ENCODE measurements around the gene SPOCK1. TPM values are rescaled to one million over a fixed set of nuclear protein-coding genes. Genes with fewer than 3 reads are reported as not detected.

The SPOCK1 gene
- total and polyA plus RNA-seq, 2 of the 4 experiments (the other 2 are of a cell fraction) = 5.0 to 20.3 TPM

DNA sequence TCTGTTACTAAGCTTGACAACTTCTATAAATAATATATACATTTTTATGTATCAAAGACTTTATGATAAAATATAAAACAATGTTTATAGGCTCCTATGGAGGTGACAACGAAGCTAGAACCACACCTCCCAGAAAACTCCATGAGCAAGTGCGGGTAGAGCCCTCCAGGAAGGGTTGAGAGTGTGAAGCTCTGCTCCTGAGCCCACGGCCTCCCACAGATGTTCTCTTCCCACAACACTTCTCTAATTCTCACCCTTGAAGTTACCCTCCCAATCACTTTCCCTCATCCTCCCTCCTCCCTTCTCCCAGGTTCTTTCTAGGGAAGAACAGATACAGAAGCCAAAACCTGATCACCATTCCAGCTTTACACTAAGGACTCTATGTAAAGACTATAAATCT lies 427.6 kb downstream of the SPOCK1 start:
- H3K4me2 ChIP-seq (ENCODE audit: low read depth, low read length) = no peak overlapping the region
- H3K56ac ChIP-seq (ENCODE audit: extremely low read depth, insufficient read depth, low read length) = no peak overlapping the region
- H4K91ac ChIP-seq (ENCODE audit: insufficient read depth, low read depth, low read length) = no peak overlapping the region
- intact Hi-C loops (cut with micrococcal nuclease) (no loop called here), dilution Hi-C loops (cut with HindIII; ENCODE audit: low sequenced_read_pairs, unreplicated experiment) (no loop called here), in situ Hi-C loops (cut with MboI; ENCODE audit: low sequenced_read_pairs) (no loop called here)
- no peak overlapping the region for H3K23ac ChIP-seq (ENCODE audit: low read depth, low read length)
- no peak overlapping the region for H3K4me3 ChIP-seq (ENCODE audit: insufficient read depth, low read depth, low read length)
- BruUV-seq (replicated peaks) = no TSS peak
- H4K5ac ChIP-seq (ENCODE audit: low read depth, low read length) = no peak overlapping the region
- no peaks in the 10 kb centered on the region for H4K20me1 ChIP-seq (ENCODE audit: insufficient read depth, low read length)
- no peaks in the 10 kb centered on the region for H3K27me3 ChIP-seq (ENCODE audit: control insufficient read depth, insufficient read depth, low read length)
- H2BK5ac ChIP-seq (ENCODE audit: low read depth, low read length, poor library complexity, severe bottlenecking) = no peak overlapping the region
- ATAC-seq (ENCODE audit: low read depth) = no peak
- H2BK20ac ChIP-seq (ENCODE audit: low read depth, low read length) = no peak overlapping the region
- no peaks in the 10 kb centered on the region for H3K4me1 ChIP-seq (ENCODE audit: control insufficient read depth, insufficient read depth, low read length)
- TF ChIP-seq RAD21 (IDR thresholded peaks at IDR 0.05; ENCODE audit: low read length) (no peak), BHLHE40 (IDR thresholded peaks at IDR 0.05; ENCODE audit: low read depth, low read length) (no peak), NFE2L2 (IDR thresholded peaks at IDR 0.05; ENCODE audit: low read depth, low read length) (no peak), MAZ (IDR thresholded peaks at IDR 0.05; ENCODE audit: borderline replicate concordance, low read depth, low read length) (no peak), CEBPB (IDR thresholded peaks at IDR 0.05; ENCODE audit: low read depth, low read length) (no peak), POLR2A (IDR thresholded peaks at IDR 0.05; ENCODE audit: low read depth, low read length) (no peak), FOS (IDR thresholded peaks at IDR 0.05; ENCODE audit: low read depth, low read length) (no peak), SMC3 (IDR thresholded peaks at IDR 0.05; ENCODE audit: low read depth, low read length) (no peak)
- TF ChIP-seq, protein P1, sequence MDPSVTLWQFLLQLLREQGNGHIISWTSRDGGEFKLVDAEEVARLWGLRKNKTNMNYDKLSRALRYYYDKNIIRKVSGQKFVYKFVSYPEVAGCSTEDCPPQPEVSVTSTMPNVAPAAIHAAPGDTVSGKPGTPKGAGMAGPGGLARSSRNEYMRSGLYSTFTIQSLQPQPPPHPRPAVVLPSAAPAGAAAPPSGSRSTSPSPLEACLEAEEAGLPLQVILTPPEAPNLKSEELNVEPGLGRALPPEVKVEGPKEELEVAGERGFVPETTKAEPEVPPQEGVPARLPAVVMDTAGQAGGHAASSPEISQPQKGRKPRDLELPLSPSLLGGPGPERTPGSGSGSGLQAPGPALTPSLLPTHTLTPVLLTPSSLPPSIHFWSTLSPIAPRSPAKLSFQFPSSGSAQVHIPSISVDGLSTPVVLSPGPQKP (IDR thresholded peaks at IDR 0.05; ENCODE audit: borderline replicate concordance, low read depth, low read length) = no peak
- TF ChIP-seq, protein P2, sequence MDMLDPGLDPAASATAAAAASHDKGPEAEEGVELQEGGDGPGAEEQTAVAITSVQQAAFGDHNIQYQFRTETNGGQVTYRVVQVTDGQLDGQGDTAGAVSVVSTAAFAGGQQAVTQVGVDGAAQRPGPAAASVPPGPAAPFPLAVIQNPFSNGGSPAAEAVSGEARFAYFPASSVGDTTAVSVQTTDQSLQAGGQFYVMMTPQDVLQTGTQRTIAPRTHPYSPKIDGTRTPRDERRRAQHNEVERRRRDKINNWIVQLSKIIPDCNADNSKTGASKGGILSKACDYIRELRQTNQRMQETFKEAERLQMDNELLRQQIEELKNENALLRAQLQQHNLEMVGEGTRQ (IDR thresholded peaks at IDR 0.05; ENCODE audit: low read depth, low read length) = no peak
- no peak for DNase-seq
- H4K8ac ChIP-seq (ENCODE audit: low read depth in 2 of 2, low read length in 2 of 2) = no peak overlapping the region
- H3K18ac ChIP-seq (ENCODE audit: low read depth, low read length) = no peak overlapping the region
- H2AK9ac ChIP-seq (replicated peaks; ENCODE audit: low read depth, low read length, poor library complexity) = no peak overlapping the region
- POLR2A ChIA-PET (ENCODE audit: unreplicated experiment) = no interaction called here
- no peaks in the 10 kb centered on the region for H3K9me3 ChIP-seq (ENCODE audit: control insufficient read depth, insufficient read depth, low read length)
- H3K14ac ChIP-seq (replicated peaks; ENCODE audit: low read depth, low read length) = no peak overlapping the region
- no peak overlapping the region for H2AK5ac ChIP-seq (ENCODE audit: low read depth, low read length)
- no peaks in the 10 kb centered on the region for H3K9me1 ChIP-seq (ENCODE audit: insufficient read depth, low read length)
- H3K27ac ChIP-seq (ENCODE audit: insufficient read depth, low read length) = no peak overlapping the region
- no peak overlapping the region for H2BK120ac ChIP-seq (ENCODE audit: low read depth, low read length)
- no peaks in the 10 kb centered on the region for H3K36me3 ChIP-seq (ENCODE audit: control insufficient read depth, insufficient read depth, low read length)
- H3K4ac ChIP-seq (ENCODE audit: low read depth, low read length) = no peak overlapping the region
- CTCF ChIA-PET = no interaction called here
- no peak overlapping the region for H3K9ac ChIP-seq (ENCODE audit: low read depth, low read length)
- no peak overlapping the region for H2BK15ac ChIP-seq (ENCODE audit: low read depth, low read length)
- H2AFZ ChIP-seq (replicated peaks; ENCODE audit: low read length, poor library complexity) = no peak overlapping the region
- no peaks in the 10 kb centered on the region for H3K79me1 ChIP-seq (ENCODE audit: low read depth in 1 of 2, low read length in 2 of 2)
- WGBS, 2 experiments (ENCODE audit: extremely low coverage in 2 of 2, insufficient read length in 1 of 2) = no CpG with 5 or more reads among the region's 3 CpGs

Data from IMR-90 (cell line).